HUES6 (cell line): ENCODE measurements around the gene AP5Z1.

Experiments used
- H3K27ac ChIP-seq: 2 replicates; pipeline ENCODE4 v1.7.0; 2013; ENCODE audit warnings: low read depth, mild to moderate bottlenecking, low read length, inconsistent platforms
- H3K27me3 ChIP-seq: 2 replicates; pipeline ENCODE4 v1.6.1; 2013; ENCODE audit warnings: low read length; ENCODE audit not compliant: control insufficient read depth, insufficient read depth
- H3K36me3 ChIP-seq: 2 replicates; pipeline ENCODE4 v1.6.1; 2013; ENCODE audit warnings: low read length; ENCODE audit not compliant: control insufficient read depth, insufficient read depth
- H3K4me1 ChIP-seq: 2 replicates; pipeline ENCODE4 v1.6.1; 2013; ENCODE audit warnings: low read length; ENCODE audit not compliant: control insufficient read depth, insufficient read depth
- H3K4me3 ChIP-seq: 2 replicates; pipeline ENCODE4 v1.5.1; 2013; ENCODE audit warnings: low read depth, low read length
- H3K9ac ChIP-seq: one replicate; pipeline ENCODE4 v1.6.1; 2013; ENCODE audit warnings: mild to moderate bottlenecking, low read length
- H3K9me3 ChIP-seq: 2 replicates; pipeline ENCODE4 v1.6.1; 2013; ENCODE audit warnings: low read depth, low read length; ENCODE audit not compliant: control insufficient read depth, insufficient read depth

Gene AP5Z1

GRCh38 chr7:4775250-4775847 lies at the start of gene AP5Z1:
Gene AP5Z1, plus strand, starts transcription at chr7:4775623. Its CDS starts 93 bp downstream, at chr7:4775716.
- Histone ChIP-seq H3K4me1 (peaks cover 5% of the 10 kb centered on the region; the same call in 1 of the 2 replicates), H3K27me3 (no peaks in the 10 kb centered on the region), H3K36me3 (no peaks in the 10 kb centered on the region), H3K4me3 (peak within 1 kb of the TSS; percentile 97), H3K9ac (peak within 1 kb of the TSS; percentile 93), H3K9me3 (no peaks in the 10 kb centered on the region), H3K27ac (peak within 1 kb of the TSS; percentile 78; the same call in 1 of the 2 replicates)

- Histone ChIP-seq H3K4me3 (no peak overlapping the region), H3K36me3 (no peaks in the 10 kb centered on the region), H3K9ac (no peak overlapping the region), H3K27ac (no peak overlapping the region), H3K4me1 (peaks cover 22% of the 10 kb centered on the region; the same call in 1 of the 2 replicates), H3K9me3 (no peaks in the 10 kb centered on the region), H3K27me3 (no peaks in the 10 kb centered on the region)
Observed at GRCh38 chr7:4725850-4726450, 49.5 kb upstream of the AP5Z1 start.

GRCh38 chr7:4726566-4726965 lies 48.9 kb upstream of the AP5Z1 start:
- Histone ChIP-seq H3K36me3 (no peaks in the 10 kb centered on the region), H3K9ac (no peak overlapping the region), H3K4me1 (peaks cover 22% of the 10 kb centered on the region; the same call in 1 of the 2 replicates), H3K27ac (no peak overlapping the region), H3K27me3 (no peaks in the 10 kb centered on the region), H3K4me3 (no peak overlapping the region), H3K9me3 (no peaks in the 10 kb centered on the region)

- H3K36me3 ChIP-seq, result no peaks in the 10 kb centered on the region
- no peaks in the 10 kb centered on the region for H3K9me3 ChIP-seq
- no peak overlapping the region for H3K4me3 ChIP-seq
- H3K4me1 ChIP-seq, result peaks cover 22% of the 10 kb centered on the region; the same call in 1 of the 2 replicates
- H3K9ac ChIP-seq, result no peak overlapping the region
- H3K27ac ChIP-seq, result no peak overlapping the region
- no peaks in the 10 kb centered on the region for H3K27me3 ChIP-seq
Observed at GRCh38 chr7:4727914-4728705, 47.3 kb upstream of the AP5Z1 start.

- H3K4me3 ChIP-seq, result no peak overlapping the region
- no peak overlapping the region for H3K27ac ChIP-seq
- H3K9ac ChIP-seq, result no peak overlapping the region
- no peaks in the 10 kb centered on the region for H3K27me3 ChIP-seq
- H3K9me3 ChIP-seq, result no peaks in the 10 kb centered on the region
- peaks cover 22% of the 10 kb centered on the region; the same call in 1 of the 2 replicates for H3K4me1 ChIP-seq
- H3K36me3 ChIP-seq, result no peaks in the 10 kb centered on the region
Observed at GRCh38 chr7:4729266-4729665, 46.2 kb upstream of the AP5Z1 start.

GRCh38 chr7:4730276-4730675 lies 45.1 kb upstream of the AP5Z1 start:
- H3K27me3 ChIP-seq, result no peaks in the 10 kb centered on the region
- H3K27ac ChIP-seq, result no peak overlapping the region
- H3K9ac ChIP-seq, result no peak overlapping the region
- no peaks in the 10 kb centered on the region for H3K9me3 ChIP-seq
- H3K4me1 ChIP-seq, result peaks cover 14% of the 10 kb centered on the region; the same call in 1 of the 2 replicates
- H3K36me3 ChIP-seq, result no peaks in the 10 kb centered on the region
- H3K4me3 ChIP-seq, result no peak overlapping the region

GRCh38 chr7:4730971-4731370 lies 44.5 kb upstream of the AP5Z1 start:
- Histone ChIP-seq H3K27me3 (no peaks in the 10 kb centered on the region), H3K36me3 (no peaks in the 10 kb centered on the region), H3K9ac (no peak overlapping the region), H3K9me3 (no peaks in the 10 kb centered on the region), H3K27ac (no peak overlapping the region), H3K4me3 (no peak overlapping the region), H3K4me1 (peaks cover 7% of the 10 kb centered on the region; the same call in 1 of the 2 replicates)

GRCh38 chr7:4731803-4732202 lies 43.6 kb upstream of the AP5Z1 start:
- Histone ChIP-seq H3K4me3 (no peak overlapping the region), H3K4me1 (peaks cover 9% of the 10 kb centered on the region; the same call in 1 of the 2 replicates), H3K27me3 (no peaks in the 10 kb centered on the region), H3K9me3 (no peaks in the 10 kb centered on the region), H3K36me3 (no peaks in the 10 kb centered on the region), H3K27ac (no peak overlapping the region), H3K9ac (no peak overlapping the region)

- no peaks in the 10 kb centered on the region for H3K36me3 ChIP-seq
- no peak overlapping the region for H3K27ac ChIP-seq
- H3K4me3 ChIP-seq, result no peak overlapping the region
- peaks cover under 1% of the 10 kb centered on the region; the same call in 1 of the 2 replicates for H3K27me3 ChIP-seq
- peaks cover 21% of the 10 kb centered on the region for H3K4me1 ChIP-seq
- H3K9me3 ChIP-seq, result no peaks in the 10 kb centered on the region
- H3K9ac ChIP-seq, result no peak overlapping the region
Observed at GRCh38 chr7:4733936-4734528, 41.4 kb upstream of the AP5Z1 start.

- H3K4me1 ChIP-seq, result peaks cover 28% of the 10 kb centered on the region
- H3K9ac ChIP-seq, result no peak overlapping the region
Observed at GRCh38 chr7:4734587-4735345, 40.7 kb upstream of the AP5Z1 start.

More at GRCh38 chr7:4734587-4735345, 40.7 kb upstream of the AP5Z1 start:
- Histone ChIP-seq H3K36me3 (no peaks in the 10 kb centered on the region), H3K27me3 (peaks cover 8% of the 10 kb centered on the region), H3K4me3 (no peak overlapping the region), H3K9me3 (no peaks in the 10 kb centered on the region), H3K27ac (no peak overlapping the region)
